OCI-LY3 (cell line): ENCODE results near the gene SNX30.

Experiments
- CTCF ChIP-seq: fragments of 200-600, 300-600 bp; sonication (generic); IDR thresholded peaks from 2 replicates; pipeline ENCODE4 v1.5.1; 2014; ENCODE audit warnings: antibody characterized with exemption, low read length, low read depth
- EZH2phosphoT487 ChIP-seq: fragments of 200-600 bp; shearing (Covaris generic); IDR thresholded peaks from 2 replicates; pipeline ENCODE4 v1.6.1; 2018; ENCODE audit warnings: antibody characterized with exemption, mixed run types, low read depth

GRCh38 chr9:112787978-112788377 lies 37.4 kb downstream of the SNX30 start:
- TF ChIP-seq EZH2phosphoT487 (no peak), CTCF (no peak)
